HT1080 (cell line): Measurements from ENCODE around the gene TSHZ2. TPM values are rescaled to one million over a fixed set of nuclear protein-coding genes. Genes with fewer than 3 reads are reported as not detected.
A peak's percentile ranks its signal among the peaks of the same experiment; 100 is the strongest.

Source experiments
- DNase-seq: peaks from one replicate; pipeline ENCODE4 v3.0.0-alpha.2; 2015; ENCODE audit warnings: low read depth
- total RNA-seq: library from RNA; depleted of rRNA; stranded (reverse); fragments of >200 nt; shearing (Covaris generic); gene quantifications from 2 replicates; pipeline ENCODE4 v1.2.3, GENCODE V29; 2014

Gene TSHZ2
- total RNA-seq, 1 experiment from 2014 or later, result not detected

DNA sequence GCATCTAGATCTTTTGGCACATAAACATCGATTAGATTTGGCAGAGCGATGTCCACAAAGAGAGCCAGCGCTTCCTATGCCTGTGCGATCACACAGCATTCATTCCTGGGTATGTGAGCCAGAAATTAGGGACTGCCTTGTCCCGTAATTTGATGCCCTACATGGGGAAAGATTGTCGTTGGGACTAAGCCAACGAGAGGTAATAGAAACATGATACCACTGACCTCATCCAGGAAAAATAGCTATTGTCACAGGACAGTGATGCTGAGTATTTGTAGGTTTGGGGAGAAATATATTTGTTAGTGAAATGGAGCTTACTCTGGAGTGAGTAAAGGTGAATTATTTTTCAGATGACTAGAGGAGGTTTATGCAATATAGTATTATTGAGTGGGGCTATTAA lies 154.0 kb downstream of the TSHZ2 start:
- peak; percentile 2 for DNase-seq

DNA sequence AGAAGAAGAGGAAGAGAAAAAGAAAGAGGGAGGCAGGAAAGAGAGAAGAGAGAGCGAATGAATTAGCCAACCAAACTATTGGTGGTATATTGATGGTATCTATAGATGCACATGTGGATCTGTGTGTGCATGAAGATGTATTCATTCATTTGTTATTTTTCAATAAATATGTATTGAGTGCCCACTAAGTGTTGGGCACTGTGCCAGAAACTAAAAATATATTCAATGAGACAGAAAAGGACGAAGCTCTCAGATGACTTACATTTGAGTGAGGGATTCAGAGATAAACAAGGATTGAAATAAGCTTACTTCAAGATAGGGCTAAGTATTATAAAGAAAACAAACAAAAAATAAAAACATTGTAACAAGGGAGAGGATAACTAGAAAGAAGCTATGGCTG lies 154.9 kb downstream of the TSHZ2 start:
- DNase-seq, result no peak

DNA sequence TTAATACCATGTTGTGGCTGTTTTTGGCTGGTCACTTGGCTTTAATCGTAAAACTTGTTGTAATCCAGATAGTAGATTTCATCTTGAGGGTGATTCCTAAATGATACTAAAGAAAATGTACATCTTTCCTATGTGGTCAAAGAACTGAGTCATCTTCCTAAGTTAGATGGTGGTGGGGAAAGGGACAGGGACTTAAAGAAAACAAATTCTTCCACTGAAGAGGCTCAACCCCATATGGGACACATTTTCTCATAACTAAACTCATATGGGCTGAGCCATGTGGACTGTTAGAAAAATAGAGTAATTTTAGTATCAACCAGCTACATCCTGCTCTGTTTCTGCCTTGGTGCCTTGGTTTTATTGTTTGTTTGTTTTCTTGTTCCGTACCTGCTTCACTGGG lies 155.8 kb downstream of the TSHZ2 start:
- DNase-seq, result no peak

DNA sequence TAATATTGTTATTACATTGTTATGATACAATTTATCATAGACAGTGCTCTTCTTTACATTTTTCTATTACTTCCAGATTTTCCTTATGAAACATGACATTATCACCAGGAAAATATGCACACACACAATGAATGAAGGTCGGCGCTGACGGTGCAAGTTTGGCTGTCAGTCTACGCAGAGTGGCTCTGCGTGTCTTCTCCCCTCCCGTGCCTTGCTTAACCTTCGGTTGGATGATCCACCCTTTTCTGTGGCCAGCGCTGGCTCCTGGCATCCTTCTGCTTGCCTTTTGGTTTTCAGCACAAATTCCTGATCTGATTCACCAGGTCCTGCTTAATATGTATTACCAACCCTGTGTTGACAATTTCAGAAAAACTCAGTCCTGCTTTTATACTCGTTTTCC lies 157.4 kb downstream of the TSHZ2 start:
- no peak for DNase-seq

DNA sequence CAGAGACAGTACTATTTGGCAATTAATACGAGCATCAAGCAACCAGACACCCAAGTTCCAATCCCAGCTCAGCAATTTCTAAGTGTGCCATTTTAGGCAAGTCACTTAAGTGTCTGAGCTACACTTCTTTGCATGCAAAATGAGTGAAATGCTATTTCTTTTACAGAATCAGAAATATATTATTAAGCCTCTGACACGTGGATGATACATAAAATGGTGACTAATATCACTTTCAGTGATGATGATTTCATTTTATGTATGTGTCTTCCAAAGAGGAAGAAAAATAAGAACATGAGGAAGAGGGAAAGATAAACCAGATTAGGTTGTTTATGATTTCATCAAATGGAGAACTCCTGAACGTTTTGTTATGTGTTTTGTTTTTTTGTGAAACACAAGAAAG lies 158.6 kb downstream of the TSHZ2 start:
- DNase-seq, result no peak

DNA sequence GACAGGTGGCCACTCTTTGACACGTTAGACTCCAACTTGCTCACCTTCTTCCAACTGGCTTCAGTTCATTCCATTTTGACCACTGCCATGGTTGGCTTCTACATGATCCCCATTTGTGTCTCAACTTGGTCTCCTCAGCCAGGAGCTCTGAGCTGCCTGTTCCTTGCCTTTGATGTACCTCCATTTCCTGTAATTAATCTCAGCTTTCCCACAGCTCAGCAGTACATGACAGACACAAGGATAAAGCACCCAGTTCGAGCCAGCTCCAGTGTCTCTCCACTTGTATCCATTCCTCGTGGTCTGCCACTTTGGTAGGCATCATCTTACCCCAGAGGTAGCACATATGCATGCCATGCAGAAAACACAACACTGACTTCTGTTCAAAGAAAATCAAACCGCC lies 161.0 kb downstream of the TSHZ2 start:
- DNase-seq, result no peak

DNA sequence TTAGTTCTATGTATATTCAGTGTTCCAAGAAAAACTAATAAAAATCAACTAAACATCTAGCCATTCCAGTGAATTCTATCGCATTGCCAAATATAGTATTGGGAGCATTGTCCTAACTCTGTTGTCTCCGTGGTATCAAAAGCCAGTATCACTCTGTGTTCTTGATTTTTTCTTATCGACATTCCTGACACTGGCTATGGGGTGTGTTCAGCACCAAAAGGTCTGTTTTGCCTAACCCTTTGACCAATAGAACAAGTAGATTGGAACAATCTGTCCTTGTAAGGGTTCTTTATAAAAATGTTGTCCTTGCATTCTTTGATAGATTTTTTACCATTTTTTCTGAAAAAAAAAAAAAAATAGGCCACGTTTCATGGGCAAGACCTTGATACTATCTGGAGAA lies 161.5 kb downstream of the TSHZ2 start:
- DNase-seq, result no peak

DNA sequence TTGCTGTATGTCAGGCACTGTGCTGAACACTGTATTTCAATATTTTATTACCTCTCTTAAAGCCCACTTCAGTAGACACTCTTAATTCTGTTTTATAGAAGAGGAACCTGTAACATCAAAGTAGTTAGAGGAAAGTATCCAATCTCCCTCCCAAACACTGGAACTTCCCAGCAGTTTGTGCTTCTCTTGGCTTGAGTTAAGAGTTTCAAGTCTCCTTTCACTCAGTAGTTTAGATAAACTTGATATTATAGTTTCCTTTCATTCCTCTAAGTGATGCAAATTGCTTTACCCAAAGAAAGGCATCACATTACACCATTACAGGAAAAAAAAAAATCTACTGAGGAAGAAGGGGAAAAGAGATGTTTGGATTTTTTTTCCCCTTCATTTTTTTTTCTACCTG lies 164.3 kb downstream of the TSHZ2 start:
- DNase-seq, result no peak

DNA sequence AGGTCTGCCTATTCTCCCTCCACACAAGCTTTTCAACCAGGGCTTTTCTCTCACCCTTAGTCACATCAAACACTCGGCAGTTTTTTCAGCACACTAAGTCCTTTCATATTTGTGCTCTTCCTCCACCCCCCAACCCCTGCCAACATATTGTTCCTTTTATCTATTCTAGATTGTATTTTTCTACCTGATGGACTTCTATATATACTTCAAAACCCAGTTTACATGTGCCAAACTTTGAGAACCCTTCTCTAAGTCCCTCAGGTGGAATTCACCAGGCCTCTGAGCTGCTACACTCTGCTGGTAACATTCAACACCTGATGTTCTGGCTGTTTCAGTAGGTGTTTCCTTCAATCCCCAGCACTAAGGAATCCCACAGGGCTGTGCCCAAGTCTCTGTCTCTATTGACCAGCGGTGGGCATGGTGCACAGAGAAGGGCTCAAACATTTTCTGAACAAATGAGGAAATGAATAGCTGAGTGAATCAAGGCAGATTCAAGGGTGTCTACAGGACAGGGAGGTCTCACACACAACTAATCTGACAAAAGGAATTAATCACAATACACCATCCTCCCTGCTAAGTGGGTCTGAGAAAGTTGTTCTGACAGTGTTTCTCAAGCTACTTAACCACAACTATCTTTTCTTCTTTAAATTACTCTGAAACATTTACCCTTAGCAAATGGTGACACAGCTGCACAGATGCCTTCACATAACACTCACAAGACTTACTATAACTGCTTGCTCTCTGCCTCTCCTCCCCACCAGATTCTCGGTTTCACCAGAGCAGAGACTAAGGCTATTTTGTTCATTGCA lies 166.5 kb downstream of the TSHZ2 start:
- no peak for DNase-seq

DNA sequence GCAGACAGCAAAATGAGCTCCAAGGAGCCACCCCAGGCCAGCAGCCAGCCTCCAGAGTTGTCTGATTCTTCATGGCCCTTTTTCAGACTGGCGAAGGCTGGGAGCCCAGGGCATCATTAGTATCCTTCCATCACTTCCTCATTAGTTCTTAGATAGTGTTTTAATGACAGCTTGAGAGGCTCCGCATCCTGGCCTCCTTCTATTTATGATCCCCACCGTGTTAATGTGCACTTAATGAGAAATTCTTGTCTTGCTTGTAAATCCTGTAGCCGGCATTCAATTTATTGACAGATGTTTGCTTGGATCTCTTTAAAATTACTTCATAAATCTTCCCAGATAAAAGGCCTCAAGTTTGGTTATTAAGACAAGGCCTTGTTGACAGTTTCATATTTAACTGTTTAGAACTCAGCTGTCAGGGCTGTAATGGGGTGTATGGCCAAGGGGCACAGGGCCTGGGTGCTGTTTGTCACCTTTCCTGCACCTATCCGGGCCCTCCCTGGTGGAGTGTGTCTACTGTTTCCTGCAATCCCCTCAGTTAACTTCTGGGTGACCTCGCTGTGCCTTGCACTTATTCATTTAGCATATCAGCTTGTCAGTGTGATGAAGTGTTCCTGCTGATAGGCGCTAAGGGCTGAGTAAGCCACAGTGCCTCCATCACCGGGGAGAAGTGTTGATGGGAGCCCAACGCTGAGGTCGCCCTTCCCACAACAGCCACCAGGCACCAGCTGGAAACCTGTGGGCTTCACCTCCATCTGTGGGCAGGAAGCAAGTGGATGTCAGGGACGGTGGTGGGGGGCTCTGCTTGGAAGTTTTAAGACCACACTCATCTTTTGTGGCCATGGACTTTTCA lies 169.3 kb downstream of the TSHZ2 start:
- no peak for DNase-seq

DNA sequence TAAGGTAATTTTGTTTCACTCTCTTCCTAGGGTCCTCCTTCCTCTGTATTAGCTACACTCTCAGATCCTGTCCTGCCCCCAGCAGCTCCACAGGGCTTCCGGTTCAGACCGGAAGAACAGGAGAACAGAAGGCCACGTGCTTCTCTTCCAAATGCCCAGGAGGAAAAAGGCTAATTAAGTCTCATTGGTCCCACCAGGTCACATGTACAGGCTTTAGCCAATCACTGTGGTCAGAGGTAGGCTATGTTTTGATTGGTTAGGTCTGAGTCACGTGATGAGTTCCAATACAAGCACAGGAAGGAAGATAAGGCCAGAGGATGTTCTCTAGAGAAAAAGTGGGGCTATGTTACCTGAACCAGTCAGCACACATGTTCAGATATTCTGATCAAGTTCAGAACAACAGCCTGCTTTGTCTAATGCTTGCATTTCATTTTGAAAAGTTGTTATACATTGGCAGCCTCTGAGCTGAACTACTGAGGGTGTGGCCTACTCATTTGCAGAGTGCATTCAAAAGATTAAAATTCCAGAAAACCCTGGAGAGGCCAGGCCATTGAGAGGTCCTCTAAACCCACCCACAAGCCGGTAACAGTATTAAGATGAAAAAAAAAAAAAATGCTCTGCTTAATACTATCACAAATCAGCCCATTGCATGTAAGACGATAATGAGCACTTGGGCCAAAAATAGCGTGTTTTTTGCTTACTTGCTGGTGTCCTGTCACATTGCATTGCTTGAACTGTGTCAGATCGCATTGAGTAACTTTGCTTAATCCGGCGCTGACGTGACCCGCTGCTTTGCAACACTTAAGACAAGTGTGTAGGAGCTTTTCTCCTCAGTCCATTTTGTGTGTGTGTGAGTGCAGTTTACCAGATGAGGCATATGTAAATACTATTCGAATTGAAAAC lies 170.3 kb downstream of the TSHZ2 start:
- DNase-seq, result peak; percentile 33

DNA sequence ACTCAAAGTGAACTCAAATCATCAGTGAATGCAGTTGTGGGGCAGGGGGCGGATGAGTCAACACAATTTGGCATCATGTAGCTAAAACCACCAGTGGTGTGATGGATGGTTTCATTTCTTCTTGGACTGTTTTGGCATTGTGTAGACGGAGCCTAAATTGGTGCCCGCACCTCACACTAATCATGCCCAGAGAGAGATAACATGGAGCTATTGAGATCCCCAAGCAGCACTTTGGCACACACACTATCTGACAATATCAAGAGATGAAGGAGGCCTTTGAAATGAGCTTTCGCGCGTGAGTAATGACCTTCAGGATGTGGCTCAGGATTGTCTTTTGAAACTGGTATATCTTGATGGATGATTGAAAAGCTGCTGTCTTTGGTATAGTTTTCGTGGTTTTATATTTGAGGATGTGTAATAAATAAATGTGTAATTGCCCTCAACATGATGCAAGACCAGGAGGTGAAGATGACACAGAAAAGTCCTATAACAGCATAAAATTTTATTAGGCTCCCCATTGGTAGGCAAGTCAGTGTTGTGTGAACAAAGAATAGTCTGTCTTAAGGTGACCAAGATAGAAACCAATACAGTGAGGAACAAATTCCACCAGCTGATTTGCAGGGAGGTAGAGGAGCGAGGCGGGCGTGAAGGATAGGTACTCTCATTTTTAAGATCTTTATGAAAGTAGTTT lies 174.2 kb downstream of the TSHZ2 start:
- no peak for DNase-seq

DNA sequence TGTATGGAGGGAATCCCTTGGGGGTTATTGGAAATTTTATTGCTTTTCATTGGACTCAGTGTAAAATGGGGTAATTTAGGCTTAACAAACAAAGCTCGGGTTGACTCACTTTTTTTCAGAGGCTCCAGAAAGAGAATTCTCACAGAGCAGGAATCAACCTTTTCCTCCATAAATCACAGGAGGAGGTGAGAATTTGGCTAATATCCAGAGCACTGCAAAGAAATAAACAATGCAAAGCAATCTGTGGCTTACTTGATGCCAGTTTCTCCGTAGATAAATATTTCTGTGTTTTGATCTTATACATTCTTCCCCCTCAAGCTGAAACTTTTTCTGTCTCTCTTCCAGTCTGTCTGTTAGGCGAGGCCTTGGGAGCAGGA lies 176.6 kb downstream of the TSHZ2 start:
- no peak for DNase-seq

DNA sequence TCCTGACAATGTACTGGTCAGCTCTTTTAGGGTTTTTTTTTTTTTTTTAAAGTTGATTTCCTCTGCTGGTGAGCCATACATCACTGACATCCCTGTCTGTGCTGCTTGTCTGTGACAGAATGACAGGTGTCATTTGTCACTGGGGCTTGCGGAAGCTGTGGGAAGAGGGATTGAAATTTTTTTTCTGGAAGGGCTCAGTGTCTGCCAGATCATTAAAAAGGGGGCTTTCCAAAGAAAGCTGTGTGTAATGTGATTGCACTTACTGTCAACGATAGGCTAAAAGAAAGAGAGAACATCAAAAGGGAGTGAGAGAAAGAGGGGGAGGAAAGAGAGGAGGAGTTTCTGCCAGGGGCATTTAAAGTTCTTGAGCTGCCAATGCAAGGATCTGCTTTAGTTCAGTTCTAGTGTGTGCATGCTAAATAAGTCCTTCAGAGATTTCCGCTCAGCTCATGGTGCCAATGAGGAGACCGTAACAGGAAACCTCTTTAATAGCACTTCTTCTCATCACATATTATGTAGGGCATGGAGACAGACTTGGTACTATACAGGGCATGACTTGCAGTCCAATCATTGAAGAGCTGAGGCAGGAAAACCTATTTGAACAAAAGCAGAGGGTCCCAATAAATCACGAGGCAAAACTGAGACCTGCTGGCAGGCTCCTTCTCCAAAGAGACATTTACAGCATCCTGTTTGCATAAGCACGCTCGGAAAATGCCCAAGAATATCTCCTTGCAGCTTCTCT lies 177.2 kb downstream of the TSHZ2 start:
- no peak for DNase-seq

DNA sequence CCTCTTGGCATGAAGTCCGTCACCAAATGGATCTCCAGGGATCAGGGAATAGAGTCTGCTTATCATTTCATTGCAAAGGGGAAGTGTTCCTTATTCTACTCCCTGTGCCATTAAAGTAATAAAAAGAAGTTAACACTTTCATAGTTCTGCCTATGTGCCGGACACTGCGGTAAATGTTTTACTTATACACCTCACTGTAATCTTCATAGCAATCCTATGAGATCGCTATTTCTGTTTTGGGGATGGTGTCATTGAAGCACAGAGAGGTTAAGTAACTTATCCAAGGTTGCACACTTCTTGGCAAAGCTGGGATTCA lies 177.7 kb downstream of the TSHZ2 start:
- no peak for DNase-seq

DNA sequence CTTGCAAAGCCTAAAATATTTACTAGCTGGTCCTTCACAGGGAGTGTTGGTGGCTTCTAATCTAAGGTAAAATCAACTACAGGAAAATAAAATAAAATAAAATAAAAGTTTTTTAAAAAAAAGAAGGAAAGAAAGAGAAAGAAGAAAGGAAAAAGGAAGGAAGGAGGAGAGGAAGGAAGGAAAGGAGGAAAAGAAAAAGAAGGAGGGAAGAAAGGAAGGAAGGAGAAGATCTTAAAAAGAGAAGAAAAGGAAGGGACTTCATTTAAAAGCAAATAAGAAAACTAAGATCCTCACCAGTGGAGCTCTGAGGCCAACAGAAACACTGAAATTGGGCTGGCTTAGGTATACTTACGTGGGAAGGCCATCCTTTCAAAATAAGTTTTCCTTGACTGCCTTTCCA lies 178.4 kb downstream of the TSHZ2 start:
- no peak for DNase-seq

DNA sequence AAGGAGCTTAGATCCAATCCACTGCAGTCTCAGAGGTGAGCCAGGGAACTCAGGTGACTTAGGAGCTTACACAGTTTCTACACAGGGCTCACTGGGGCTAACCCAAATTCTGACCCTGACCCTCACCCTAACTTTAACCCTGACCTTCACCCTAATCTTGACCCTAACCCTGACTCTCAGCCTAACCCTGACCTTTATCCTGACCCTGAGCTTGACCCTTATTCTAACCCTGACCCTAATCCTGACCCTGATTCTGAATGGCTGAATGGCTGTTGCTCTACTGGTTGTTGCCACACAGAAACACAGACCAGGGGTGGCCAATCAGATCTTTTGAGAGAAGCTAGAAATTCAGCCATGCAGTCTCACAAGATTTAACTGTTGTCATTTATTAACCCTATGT lies 180.1 kb downstream of the TSHZ2 start:
- DNase-seq, result no peak

DNA sequence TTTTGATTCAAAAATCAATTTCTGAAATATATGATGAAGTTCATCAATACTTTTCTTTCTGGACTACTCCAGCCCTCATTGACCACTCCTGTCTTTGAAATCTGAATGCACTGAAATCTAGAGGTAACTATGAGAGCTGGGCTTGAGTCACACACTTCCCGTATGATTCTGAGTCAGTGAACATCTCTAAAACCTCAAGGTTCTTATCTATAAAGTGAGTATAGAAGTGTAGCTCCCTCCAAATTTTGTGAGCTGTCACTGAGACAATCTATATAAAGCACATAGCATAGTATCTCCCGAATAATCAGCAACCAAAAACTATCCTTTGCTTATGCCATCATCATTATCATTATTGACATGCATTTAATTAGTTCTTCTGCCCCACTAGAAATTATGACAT lies 182.4 kb downstream of the TSHZ2 start:
- no peak for DNase-seq

DNA sequence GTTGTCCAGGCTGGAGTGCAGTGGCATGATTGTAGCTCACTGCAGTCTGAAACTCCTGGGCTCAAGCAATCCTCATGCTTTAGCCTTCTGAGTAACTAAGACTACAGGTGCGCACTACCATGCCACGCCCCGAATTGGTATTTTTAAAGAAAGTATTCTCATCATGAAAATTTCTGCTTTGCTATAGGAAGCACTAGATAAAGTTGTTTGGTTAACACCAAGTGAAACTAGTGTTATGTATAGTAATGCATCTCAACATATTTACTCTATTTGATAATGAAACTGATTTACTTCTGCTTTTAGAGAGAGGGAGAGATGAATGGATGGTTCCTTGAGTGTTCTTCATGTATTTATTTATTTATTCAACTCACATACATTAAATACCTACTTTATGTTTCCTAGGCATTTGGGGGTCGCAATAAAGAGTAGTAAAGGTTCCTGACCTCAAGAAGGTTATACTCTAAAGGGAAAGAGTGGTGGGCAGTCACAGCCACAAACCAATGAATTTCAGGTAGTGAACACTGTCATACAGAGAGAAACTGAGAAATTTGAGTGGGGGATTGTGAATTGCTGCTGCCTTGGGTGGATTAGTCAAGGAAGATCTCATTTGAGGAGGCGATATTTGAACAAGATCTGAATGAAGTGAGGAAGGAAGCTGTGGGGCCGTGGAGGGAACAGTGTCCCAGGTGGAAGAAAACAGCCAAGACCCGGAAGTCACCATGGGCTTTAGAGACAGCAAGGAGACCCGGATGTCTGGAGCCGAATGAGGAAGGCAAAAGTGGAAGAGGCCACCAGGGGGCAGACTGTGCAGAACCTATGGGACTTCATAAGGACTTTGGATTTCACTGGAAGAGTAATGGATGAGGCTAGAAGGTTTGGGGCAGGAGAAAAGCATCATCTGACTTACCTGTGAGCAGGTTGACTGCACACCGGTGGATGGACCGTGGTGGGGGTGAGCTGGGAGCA lies 185.6 kb downstream of the TSHZ2 start:
- peak; percentile 66 for DNase-seq
